Measurements from ENCODE around the gene ZNF133. TPM values are rescaled to one million over a fixed set of nuclear protein-coding genes. Genes with fewer than 3 reads are reported as not detected.

Gene ZNF133
- total and polyA plus RNA-seq, 8 donors, result 10.4 to 38.3 (median 31.8) TPM

- intact Hi-C loops (cut with DNase I), result no loop called here
These were observed 71.5 kb downstream of the ZNF133 start for GRCh38 chr20:18359854-18360253.

DNA sequence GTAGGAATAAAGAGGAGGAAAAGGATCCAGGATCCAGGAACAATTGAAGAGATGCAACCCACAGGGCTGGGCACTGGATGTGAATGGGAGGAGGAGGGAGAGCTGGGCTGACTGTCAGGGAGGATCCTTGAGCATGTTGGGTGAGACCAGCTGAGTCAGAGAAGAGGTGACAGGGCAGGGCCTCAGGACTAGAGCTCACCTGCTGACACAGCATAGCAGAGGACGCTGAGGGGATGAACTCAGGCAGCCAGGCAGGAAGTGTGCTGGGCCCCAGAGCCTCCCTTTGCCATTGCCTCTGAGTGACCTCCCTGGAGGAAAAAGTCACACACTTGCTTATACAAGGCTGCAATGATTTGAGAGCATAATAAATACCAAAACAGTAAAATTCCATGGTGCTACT is 72.3 kb downstream of the ZNF133 start:
- intact Hi-C loops (cut with DNase I), result no loop called here
- H3K4me1 ChIP-seq, result no peaks in the 10 kb centered on the region
- DNase-seq (no peak), ATAC-seq (no peak)
- no peak overlapping the region for H3K4me3 ChIP-seq
- no peaks in the 10 kb centered on the region for H3K27me3 ChIP-seq
- H3K36me3 ChIP-seq, result no peaks in the 10 kb centered on the region
- H3K9me3 ChIP-seq, result no peaks in the 10 kb centered on the region
- TF ChIP-seq, protein P1, sequence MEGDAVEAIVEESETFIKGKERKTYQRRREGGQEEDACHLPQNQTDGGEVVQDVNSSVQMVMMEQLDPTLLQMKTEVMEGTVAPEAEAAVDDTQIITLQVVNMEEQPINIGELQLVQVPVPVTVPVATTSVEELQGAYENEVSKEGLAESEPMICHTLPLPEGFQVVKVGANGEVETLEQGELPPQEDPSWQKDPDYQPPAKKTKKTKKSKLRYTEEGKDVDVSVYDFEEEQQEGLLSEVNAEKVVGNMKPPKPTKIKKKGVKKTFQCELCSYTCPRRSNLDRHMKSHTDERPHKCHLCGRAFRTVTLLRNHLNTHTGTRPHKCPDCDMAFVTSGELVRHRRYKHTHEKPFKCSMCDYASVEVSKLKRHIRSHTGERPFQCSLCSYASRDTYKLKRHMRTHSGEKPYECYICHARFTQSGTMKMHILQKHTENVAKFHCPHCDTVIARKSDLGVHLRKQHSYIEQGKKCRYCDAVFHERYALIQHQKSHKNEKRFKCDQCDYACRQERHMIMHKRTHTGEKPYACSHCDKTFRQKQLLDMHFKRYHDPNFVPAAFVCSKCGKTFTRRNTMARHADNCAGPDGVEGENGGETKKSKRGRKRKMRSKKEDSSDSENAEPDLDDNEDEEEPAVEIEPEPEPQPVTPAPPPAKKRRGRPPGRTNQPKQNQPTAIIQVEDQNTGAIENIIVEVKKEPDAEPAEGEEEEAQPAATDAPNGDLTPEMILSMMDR (IDR thresholded peaks at IDR 0.05), result no peak
- H3K27ac ChIP-seq, result no peak overlapping the region

More at GRCh38 chr20:18359854-18360253, 71.5 kb downstream of the ZNF133 start:
- H3K4me1 ChIP-seq, result no peaks in the 10 kb centered on the region
- H3K27me3 ChIP-seq, result no peaks in the 10 kb centered on the region
- no peak for ATAC-seq
- no peak overlapping the region for H3K27ac ChIP-seq
- DNase-seq, result no peak
- TF ChIP-seq, protein P1 (IDR thresholded peaks at IDR 0.05), result no peak
- H3K4me3 ChIP-seq, result no peak overlapping the region
- H3K9me3 ChIP-seq, result no peaks in the 10 kb centered on the region
- H3K36me3 ChIP-seq, result no peaks in the 10 kb centered on the region

DNA sequence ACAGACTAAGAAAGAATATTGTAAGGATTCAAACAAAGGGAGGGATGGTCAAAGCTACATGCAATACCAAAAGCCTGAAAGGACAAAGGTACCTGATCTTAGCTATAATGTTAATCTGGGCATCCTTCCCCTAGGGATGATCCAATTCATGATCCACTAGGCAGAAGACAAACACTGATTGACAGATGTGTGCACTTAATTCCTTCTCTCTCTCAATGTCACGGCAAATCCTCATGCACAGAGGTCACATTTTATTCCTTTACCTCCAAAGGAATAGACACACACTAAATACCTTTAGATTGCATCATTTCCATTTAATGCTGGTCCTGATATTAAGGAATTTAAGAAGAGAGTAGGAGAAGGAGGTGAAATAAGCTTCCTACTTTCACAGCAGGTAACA is 73.4 kb downstream of the ZNF133 start:
- ATAC-seq (no peak), DNase-seq (no peak)
- Histone ChIP-seq H3K27ac (no peak overlapping the region), H3K9me3 (no peaks in the 10 kb centered on the region), H3K4me1 (no peaks in the 10 kb centered on the region), H3K4me3 (no peak overlapping the region), H3K36me3 (no peaks in the 10 kb centered on the region), H3K27me3 (no peaks in the 10 kb centered on the region)
- TF ChIP-seq, protein P1 (IDR thresholded peaks at IDR 0.05), result no peak
- intact Hi-C loops (cut with DNase I), result no loop called here

GRCh38 chr20:18362916-18363315 is 74.6 kb downstream of the ZNF133 start:
- Histone ChIP-seq H3K4me1 (no peaks in the 10 kb centered on the region), H3K36me3 (no peaks in the 10 kb centered on the region), H3K4me3 (no peak overlapping the region), H3K27ac (no peak overlapping the region), H3K9me3 (no peaks in the 10 kb centered on the region), H3K27me3 (no peaks in the 10 kb centered on the region)
- DNase-seq (no peak), ATAC-seq (no peak)
- intact Hi-C loops (cut with DNase I), result no loop called here
- TF ChIP-seq, protein P1 (IDR thresholded peaks at IDR 0.05), result no peak

- Histone ChIP-seq H3K36me3 (no peaks in the 10 kb centered on the region), H3K27ac (no peak overlapping the region), H3K4me3 (no peak overlapping the region), H3K27me3 (no peaks in the 10 kb centered on the region), H3K9me3 (no peaks in the 10 kb centered on the region), H3K4me1 (no peaks in the 10 kb centered on the region)
- DNase-seq (no peak), ATAC-seq (no peak)
- intact Hi-C loops (cut with DNase I), result no loop called here
- TF ChIP-seq, protein P1 (IDR thresholded peaks at IDR 0.05), result no peak
These were observed 75.4 kb downstream of the ZNF133 start for GRCh38 chr20:18363708-18364107.
